HG03457 (cell line): ENCODE data around the gene LRRFIP1.
"Not testable (repeated sequence)": the region's sequence is repeated elsewhere in the genome, so short reads cannot be mapped to it uniquely, and the experiment has no call there.

Source experiments
- ATAC-seq: cut with Tn5 transposase; IDR thresholded peaks from one replicate; pipeline ENCODE4 v1.9.1; 2021; ENCODE audit warnings: moderate number of reproducible peaks; ENCODE audit not compliant: unreplicated experiment

Gene LRRFIP1

DNA sequence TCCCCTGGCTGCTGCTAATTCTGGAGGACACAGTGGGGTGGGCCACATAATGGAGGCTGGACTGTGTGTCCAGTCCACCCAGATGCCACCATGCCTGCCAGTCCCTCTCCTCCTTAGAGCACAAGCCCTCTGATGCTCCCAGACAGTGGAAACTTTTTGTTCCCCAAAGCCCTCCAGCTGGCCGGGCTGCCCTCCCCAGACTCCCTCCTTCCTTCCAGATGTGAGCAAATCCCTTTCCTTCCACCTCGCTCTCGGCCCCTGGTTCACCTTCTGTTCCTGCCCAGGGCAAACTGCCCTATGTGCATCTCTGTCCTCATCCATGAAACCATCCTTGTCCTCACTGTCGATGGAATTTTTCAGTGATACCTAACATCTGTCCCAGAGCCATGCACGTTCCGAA, 33.9 kb downstream of the LRRFIP1 start:
- no peak for ATAC-seq

DNA sequence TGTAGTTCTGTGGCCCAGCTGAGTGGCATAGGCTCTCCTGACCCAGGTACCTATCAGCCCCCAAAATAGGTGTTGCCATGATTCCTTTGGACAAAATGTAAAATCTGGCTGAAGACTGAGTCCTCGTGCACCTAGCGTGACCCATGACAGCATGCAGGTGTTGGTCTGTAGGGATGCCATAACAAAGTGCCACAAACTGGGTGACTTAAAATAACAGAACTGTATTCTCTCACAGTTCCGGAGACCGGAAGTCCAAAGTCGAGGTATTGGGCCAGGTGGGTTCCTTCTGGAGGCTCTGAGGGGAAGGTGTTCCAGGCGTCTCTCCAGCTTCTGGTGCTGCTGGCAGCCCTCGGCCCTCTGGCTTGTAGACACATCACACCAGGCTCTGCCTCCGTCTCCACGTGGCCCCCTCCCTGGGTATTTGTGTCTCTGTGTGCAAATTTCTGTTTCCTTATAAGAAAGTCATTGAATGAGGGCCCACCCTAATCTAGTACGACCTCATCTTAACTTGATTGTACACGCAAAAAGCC, 34.5 kb downstream of the LRRFIP1 start:
- no peak for ATAC-seq

DNA sequence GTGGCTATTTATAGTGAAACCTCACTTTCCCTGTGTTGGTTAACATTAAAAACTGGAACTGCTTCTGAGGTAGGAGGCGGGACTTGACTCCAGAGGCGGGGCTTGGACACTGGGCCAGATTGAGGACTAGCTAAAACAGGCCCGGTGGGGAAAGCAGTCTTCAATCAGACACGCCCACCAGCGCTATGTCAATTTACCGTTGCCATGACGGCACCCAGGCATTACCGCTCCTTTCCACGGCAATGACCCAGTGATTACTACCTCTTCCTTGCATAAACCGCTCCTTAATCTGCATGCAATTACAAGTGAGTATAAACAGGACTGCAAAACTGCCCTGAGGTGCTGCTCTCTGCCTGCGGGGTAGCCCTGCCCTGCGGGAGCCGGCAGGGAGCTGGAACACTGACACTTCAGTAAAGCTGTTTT, 35.3 kb downstream of the LRRFIP1 start:
- ATAC-seq: no peak

DNA sequence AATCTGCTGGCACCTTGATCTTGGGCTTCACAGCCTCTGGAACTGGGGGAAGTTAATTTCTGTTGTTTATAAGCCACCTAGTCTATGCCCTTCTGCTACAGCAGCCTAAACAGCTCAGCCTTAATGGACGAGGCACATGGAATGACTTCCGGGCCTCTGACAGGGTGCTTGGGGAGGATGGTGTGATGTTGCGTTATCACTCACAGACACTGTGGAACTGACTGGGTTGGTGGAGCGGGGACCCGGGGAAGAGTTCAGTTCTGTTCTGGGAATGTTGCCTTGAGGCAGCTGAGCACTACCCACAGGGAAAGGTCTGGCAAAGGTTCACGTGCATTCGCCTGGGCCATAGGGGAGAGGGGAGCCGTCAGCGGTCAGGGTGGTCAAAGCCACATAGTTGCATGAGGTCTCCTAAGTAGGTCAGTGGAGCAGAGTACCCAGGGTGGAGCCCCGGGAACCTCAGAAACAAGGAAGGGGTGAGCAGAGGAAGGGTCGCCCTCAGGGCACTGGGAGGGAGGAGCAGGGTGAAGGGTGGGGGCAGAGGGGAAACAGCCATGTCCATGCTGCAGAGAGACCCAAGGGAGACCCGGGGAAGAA, 36.2 kb downstream of the LRRFIP1 start:
- no peak for ATAC-seq

DNA sequence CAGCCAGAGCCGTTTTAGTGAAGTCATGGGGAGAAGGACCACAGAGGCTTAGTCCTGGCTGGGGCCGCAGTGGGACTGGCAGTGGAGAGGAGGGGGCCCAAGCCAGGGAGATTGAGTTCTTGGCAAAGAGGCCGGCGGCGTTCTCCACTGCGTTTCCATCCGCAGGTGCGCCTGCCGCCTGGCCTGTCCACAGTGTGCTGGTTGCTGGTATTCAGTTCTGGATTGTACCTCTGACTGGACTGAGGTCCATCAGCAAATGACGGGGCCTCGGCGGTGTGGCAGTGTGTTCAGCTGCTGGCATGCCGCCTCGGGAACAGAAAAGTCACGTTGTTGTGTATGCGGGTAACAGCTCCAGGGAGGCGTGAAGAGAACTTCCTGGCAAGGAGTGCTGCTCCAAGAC, 36.8 kb downstream of the LRRFIP1 start:
- ATAC-seq: no peak

DNA sequence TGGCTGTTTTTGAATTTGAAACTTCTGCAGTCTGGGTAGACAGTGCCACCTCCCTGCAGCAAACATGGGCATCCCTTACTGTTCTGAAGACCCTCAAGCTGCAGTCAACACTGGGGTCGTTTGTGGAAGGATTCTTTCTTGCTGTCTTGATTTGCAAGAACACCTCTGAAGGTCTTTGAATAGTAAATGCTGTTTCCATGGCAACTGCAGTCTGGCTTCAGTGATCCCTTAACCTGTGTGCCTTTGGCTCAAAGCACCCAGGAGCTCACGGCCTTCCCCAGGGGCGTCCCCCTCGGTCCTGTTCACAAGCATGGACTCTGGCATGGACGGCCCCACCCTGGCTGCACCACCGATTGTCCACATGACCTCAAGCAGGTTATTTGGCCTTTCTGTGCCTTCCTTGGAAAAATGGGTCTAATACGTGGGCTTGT, 38.3 kb downstream of the LRRFIP1 start:
- no peak for ATAC-seq

DNA sequence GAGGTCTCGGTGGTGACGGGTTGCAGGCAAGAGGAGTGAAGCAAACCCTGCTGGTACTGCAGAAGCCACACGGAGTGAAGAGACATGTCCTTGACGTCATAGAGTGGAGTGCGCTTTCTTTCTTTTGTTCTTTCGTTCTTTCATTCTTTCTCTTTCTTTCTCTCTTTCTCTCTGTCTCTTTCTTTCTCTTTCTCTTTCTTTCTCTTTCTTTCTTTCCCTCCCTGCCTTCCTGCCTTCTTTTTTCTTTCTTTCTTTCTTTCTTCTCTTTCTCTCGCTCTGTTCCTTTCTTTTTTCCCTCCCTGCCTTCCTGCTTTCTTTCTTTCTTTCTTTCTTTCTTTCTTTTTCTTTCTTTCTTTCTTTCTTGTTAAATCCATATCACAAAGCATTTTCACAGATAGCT, 39.2 kb downstream of the LRRFIP1 start:
- ATAC-seq: no peak

DNA sequence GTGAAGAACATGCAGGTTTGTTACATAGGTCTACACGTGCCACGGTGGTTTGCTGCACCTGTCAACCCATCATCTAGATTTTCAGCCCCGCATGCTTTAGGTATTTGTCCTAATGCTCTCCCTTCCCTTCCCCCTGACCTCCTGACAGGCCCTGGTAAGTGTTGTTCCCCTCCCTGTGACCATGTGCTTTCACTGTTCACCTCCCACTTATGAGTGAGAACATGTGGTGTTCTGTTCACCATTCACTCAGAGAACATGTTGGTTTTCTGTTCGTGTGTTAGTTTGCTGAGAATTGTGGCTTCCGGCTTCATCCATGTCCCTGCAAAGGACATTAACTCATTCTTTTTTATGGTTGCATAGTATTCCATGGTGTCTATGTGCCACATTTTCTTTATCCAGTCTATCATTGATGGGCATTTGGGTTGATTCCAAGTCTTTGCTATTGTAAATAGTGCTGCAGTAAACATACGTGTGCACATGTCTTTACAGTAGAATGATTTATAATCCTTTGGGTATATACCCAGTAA, 39.7 kb downstream of the LRRFIP1 start:
- not testable (repeated sequence) for ATAC-seq

DNA sequence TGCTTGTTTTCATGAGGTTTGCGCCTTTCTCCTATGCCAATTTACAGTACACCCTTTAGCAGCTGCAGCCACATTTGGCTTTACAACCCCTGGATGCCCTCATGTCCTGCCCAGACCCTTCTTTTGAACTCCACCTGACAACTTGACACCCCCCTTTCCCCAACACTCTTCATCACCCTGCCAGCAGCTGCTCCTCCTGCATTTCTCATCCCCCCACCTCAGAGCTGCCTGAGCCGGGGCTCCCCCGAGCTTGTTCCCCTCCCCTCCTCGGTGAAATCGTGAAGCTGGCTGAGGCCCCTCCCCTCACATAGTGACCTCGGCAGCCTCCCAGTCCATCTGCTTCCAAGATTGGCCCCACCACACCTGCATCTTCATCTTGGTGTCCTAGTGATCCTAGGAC, 40.5 kb downstream of the LRRFIP1 start:
- ATAC-seq: no peak

DNA sequence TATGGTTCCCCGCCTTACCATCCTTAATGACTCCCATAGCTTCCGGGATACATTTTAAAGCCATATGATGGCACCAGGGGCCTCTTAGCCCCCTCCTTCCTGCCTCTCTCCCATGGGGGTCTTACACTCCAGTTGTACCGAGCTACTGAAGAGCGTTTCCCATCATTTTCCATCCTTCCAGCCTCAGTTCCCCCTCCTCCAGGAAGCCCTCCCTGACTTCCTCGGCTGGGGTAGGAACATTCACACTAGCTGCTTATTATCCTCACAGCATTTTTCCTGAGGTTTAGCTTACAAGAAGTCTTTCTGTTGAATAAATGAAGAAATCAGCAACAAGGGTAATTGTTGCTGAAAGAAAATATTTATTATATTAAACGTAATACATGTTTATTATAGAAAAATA, 41.1 kb downstream of the LRRFIP1 start:
- ATAC-seq: no peak

DNA sequence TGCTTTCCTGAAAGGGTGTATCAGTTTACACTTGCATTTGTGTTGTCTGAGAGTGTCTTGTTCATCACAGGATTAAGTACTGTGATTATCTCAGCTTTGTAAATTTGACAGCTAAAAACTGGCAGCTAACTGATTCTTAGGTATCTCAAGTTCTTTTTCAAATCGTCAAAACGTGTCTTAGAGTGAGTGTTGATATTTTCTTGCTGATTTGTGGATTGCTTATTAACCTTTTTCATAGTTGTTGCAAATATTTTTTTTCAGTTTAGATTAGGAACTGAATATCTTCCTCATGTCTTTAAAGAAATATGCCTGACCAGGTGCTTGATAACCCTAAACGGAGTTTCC, 41.9 kb downstream of the LRRFIP1 start:
- ATAC-seq: no peak

DNA sequence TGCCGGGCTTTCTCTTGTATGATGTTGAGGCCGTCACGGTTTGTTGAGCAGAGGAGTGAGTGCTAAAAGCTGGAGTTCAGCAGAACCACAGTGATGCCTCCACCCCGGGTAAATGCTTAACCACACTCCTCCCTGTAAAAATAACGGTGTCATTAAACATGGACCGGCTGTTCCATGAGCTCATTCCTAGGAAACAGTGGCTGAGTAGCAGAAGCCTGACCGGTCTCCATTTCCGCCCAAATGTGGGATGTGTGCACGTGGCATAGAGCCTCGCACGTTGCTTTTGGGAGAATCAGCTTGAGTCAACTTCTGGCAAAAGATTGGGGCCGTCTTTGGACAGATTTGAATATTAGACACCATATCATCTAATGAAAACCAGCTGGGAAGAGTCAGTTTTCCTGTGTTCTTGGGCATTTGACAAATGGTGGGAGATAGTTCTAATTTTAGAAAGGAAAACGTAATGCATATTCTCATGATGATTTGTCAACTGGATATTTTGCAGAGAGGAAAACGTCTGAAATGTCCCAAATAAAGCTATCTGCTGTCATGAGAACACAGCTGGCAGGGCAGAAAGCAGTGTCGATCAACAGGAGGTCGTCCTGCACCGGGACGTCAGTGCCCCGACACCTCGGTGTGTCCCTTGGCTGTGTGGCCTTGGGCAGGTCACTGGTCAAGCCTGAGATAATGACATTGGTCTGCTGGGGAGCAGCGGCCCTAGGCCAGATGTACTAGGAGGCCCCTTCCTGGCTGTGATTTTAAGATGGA, 42.4 kb downstream of the LRRFIP1 start:
- ATAC-seq: no peak

DNA sequence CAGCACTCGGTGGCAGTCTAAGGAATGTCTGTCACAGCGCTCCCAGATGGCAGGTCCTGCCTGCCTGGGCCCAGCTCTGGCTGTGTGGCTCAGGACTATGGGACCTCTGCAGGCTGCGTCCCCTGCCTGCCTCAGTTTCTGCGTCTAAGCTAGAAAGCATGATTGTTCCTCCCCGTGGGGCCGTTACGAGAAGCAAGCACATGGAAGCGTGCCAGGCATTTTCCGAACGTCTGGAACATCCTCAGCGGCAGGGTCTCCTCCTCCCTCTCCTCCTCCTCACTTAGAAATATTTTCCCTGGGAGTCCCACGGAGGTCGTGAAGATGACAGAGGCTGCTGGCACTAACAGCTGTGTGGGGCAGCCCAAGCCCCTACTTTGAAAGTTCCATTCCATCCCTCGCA, 43.3 kb downstream of the LRRFIP1 start:
- no peak for ATAC-seq

DNA sequence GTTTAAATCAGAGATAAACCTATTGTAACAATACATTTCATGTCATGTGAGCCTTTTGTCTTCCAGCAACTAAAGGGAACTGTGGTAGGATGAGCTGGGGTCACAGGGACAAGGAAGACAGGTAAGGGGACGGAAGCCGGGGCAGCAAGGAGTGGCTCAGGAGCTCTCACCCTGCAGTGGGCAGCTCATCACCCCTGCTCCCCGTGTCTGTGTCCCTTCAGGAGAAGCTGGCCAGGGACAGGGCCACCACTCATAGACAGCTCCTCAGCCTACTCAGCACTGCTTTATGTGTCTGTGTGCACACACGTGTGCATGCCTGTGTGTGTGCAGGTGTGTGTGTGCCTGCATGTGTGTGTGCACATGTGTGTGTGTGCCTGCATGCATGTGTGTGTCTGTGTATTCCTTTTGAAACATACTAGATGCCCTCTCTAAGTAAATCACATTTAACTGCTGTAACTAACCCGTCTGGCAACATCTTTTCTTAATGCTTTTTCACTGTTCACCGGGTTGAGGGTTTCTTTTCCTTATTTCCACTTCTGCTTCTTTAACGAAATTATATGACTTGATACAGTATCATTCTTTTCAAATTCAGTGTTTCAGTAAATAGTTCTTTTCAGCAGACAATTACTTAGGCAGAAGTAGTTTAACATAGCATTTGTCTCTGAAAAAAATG, 44.2 kb downstream of the LRRFIP1 start:
- no peak for ATAC-seq

DNA sequence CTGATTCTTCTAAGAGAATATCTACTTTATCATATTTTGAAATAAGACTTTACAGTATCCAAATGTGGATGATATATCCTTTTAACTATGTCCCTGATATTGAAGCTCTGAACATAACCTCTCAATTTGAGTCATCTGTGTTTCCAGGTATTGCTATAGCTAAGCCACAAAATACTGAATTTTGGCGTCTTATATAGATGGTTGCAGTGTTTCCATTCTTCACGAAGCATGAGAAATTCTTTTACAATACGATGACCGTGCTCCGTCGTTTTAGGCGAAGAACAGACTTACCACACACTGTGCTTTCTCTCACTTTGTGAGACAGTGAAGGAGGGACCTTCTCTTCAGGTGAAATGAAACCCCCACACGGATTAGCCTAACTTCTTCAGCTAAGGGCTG, 45.3 kb downstream of the LRRFIP1 start:
- no peak for ATAC-seq

DNA sequence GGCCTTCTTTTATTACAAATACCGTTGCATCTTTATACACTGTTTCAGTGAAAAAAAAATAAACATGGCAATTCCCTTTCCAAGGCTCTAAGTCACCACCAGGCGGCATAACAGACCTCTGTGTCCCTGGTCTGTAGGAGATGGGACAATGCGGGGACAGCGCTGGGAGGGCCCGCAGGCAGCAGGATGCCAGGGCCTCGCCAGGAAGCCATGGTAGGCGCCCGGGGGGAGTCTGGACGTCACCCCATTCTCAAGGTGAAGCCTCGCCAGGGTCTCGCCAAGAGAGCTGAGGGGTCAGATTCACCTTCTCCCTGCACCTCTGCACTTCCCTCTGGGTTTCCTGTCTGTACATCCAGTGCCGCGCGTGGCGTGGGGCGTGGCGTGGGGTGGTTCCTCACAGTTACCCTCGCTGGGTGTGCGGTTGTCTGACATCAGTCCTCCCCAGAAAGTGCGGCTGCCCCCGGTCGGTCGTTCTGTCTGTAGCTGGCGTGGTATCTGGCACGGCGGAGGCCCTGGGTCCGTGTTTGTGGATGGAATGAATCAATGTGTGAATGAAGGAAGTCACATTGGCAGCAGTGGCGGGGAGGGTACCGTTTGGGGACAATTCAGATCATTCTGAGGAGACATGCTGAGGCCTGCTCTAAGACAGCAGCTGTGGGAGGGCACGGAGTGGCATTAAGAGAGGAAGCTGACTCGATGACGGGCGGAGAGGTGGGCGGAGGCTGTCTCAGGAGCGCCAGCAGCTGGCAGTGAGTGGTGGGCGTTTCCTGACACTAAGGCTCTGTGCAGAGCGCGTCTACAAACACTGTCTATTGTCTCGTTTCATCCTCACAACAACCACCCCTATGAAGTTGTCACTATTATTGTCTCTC, 46.0 kb downstream of the LRRFIP1 start:
- ATAC-seq: no peak

DNA sequence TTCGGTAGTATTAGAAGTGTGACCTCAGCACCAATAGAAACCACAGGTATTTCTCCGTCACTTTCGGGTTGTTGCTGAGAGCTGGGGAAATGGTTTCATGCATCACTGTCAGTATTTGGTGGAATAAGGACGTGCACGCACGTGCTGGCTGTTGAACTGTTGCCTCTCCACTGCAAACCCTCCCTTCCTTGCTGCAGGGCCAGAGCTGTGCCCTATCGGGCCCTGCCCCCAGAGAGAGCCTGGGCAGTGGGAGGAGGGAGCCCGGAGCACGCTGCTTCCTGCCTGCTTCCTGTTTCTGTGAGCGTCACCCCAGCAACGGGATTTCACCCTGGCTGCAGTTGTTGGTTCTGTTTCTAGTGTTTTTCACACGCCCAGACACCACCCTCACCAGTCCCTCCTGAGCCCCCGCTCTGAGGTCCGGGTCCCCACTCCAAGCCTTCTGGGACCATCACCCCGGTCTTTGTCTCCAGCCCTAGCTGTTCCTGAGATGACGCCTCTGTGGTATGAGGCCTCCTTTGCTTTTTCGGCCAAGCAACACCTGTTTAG, 47.4 kb downstream of the LRRFIP1 start:
- ATAC-seq: peak; percentile 78

DNA sequence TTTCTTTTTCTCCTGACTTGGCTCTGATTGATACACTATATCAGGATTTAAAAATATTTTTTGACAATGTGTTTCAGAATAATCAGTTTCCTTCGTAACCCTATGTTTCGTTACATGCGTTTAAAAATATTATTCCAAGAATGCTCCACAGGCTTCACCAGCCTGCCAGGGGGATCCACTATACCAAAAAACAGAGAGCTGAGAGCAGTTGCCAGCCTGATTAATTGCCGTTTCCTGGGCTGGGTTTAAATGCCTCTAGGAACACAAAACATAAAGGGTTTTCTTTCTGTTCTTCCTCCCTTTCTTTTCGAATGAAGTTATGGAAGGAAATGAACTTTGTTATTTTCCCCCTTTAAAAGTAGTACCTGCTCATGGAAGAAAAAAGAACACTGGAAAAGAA, 47.9 kb downstream of the LRRFIP1 start:
- ATAC-seq: no peak

DNA sequence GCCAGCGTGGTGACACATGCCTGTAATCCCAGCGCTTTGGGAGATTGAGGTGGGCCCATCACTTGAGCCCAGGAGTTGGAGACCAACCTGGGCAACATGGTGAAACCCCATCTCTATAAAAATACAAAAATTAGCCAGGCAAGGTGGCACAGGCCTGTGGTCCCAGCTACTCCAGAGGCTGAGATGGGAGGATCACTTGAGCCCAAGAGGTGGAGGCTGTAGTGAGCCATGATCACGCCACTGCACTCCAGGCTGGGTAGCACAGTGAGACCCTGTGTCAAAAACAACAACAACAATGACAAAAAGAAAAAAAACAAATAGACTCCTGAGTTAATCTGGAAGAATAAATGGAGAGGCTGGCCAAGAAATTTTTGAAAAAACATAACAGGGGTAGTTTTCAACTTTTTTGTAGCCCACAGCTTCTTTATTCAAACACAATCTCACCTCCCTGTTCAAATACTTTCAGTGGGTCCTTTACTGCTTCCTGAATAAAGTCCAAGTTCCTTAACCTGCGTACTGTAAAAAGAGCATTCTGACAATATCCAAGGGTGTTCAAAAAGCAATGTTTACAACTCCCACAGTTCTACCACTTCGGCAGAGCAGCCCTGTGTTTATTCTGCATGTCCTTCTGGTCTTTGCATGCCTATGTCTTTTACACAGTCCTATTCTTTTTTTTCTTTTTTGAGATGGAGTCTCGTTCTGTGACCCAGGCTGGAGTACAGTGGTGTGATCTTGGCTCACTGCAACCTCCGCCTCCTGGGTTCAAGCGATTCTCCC, 53.5 kb downstream of the LRRFIP1 start:
- ATAC-seq: no peak

DNA sequence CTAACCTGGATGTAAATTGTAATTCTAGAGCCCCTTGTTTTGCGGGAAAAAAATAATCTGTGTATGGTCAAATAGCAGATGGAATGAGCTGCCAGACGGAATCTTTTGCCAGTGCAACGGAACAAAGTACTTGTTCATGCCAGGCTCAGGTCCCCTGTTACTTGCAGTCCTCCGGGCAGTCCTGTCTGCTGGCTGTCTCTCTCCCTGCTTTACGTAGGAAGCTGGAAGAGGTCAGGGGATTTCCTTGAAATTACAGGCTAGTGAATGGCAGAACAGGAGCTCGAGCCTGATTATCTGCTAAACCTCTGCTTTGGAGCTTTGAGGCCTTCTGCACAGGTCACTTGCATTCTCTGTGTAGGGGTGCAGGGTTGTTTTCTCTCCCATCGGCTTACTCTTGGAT, 54.8 kb downstream of the LRRFIP1 start:
- no peak for ATAC-seq
